ELF-1 (cell line): Measurements from ENCODE around the gene ETV3.
"Not testable (repeated sequence)": the region's sequence is repeated elsewhere in the genome, so short reads cannot be mapped to it uniquely, and the experiment has no call there.

Source experiments
- DNase-seq: peaks from one replicate; pipeline ENCODE4 v3.0.0-alpha.2; 2016; ENCODE audit warnings: low read depth, low spot score

Gene ETV3

DNA sequence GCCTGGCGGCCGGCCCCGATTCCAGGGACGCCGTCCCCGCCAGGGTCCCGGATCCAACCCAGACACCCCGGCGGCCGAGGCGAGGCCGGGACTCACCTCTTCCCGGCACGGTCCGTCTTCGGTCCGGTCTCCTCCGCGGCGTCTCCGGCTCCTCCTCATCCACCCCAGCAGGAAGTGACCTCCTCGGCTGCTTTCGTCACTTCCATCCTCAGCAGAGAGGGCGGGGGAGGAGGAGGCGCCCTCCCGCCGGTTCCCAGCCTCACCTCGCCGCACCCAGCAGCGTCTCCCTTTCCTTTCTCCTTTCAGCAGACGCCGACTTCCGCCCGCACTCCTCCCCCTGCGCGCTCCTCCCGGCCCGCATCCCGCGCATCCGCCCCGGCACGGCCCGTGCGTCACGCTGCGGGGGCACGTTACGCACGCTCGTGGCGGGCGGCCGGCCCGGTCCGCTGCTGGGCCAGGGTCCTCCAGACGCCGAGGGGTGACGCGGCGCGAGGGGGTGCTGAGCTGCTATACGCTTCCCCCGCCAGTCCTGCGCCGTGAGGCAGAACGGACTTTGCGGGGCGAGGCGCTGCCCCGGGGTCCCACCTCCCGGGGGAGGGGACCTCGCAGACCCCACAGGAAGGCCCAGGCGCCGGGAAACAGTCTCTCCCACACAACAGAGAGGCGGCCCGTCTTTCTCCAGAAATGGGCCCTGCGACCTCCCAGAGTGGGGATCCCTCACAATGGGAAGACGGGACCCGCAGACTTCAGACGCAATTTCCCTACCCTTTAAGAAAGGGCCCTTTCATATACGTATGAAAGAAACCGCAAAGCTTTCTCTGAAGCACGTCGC is at the start of gene ETV3:
TSS of gene ETV3 (minus strand) at position 176 of the 832 bp plus-strand sequence. CDS start 2,043 bp downstream, outside the sequence.
- DNase-seq: peak; percentile 96

GRCh38 chr1:157186281-157186992 is 48.2 kb upstream of the ETV3 start:
- no peak for DNase-seq

DNA sequence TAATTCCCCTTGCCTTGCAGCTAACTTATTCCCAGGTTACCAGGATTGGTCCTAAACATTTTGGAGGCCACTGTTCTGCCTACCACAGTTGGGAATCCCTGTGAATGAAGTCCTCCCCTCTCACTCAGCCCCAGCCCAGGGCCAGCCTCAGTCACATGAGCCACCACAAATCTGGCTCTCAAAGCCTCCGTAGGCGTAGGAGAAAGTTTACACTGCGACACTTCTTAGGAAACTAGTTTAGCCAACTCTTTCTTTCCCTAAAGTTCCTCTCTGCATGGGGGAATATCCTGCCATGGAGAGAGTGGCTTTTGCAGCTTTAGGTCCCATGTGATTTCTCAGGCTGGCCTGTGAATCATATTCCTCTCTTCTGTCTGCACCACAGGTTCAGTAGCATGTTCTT is 45.7 kb upstream of the ETV3 start:
- no peak for DNase-seq

GRCh38 chr1:157182371-157182770 is 44.2 kb upstream of the ETV3 start:
- DNase-seq: not testable (repeated sequence)

DNA sequence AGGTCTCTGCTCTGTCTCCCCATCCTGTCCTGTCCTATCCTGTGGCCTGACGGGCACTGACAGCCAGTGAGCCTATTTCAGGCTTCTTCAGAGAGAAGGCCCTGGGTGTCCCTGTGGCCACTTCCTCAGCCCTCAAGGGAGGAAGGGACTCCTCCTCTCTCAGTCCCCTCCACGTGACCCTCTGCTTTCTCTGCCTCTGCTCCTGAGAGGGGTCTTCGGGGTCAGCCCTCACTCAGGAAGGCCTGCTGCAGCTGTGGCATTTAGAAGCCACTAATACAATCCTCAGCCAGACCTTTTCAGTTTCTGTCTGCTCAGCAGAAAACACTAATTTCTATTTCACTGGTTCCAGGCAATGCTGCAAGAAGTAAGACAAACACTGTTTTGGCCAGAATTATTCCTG is 43.6 kb upstream of the ETV3 start:
- no peak for DNase-seq

GRCh38 chr1:157181258-157181657 is 43.1 kb upstream of the ETV3 start:
- DNase-seq: no peak

- DNase-seq: no peak
These were observed 40.3 kb upstream of the ETV3 start for GRCh38 chr1:157178490-157178889.

GRCh38 chr1:157177733-157178394 is 39.7 kb upstream of the ETV3 start:
- no peak for DNase-seq

- DNase-seq: no peak
These were observed 38.5 kb upstream of the ETV3 start for GRCh38 chr1:157176591-157177121.

DNA sequence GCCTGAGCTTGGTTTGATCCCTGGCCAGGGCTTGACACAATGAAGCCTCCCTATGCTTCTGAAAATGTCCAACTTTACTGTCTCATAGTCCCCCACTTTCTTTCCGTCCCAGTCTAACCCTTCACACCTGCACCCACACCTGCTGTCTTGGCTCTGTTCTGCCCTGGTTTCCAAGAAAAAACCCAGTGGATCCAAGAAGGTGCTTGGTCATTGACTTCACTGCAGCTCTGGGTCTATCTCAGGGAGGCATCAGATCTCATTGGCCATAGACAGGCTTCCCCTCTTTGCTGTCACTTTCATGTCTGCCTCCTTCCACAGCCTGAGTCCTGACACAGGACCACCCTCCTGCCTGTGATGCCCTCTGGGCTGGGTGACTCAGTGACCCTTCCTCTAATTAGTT is 37.8 kb upstream of the ETV3 start:
- no peak for DNase-seq

DNA sequence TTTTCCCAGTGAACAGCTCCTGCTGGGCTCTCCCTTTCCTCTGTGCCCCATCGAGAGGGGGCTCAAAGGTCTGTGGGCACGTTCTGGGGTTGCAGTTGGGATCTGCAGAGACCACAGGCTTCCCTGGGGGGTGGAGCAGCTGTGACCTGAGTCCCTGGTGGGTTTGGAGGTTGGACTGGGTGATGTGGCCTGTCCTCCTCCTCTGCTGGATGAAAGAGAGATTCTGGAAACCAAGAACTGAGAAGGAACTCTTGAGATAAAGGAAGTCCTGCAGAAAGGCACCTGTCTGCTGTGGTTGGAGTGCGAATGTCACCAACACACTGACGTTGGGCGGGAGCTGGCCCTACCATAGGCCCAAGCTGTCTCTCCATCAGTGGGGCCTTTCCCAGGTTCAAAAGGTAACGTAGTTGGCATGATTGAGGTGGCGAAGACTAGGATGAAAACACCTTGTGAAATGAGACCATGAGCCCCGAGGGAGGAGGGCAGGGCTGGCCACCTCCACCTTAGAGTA is 35.8 kb upstream of the ETV3 start:
- DNase-seq: no peak

GRCh38 chr1:157173241-157173640 is 35.0 kb upstream of the ETV3 start:
- DNase-seq: not testable (repeated sequence)

- DNase-seq: not testable (repeated sequence)
These were observed 34.4 kb upstream of the ETV3 start for GRCh38 chr1:157172591-157172990.

DNA sequence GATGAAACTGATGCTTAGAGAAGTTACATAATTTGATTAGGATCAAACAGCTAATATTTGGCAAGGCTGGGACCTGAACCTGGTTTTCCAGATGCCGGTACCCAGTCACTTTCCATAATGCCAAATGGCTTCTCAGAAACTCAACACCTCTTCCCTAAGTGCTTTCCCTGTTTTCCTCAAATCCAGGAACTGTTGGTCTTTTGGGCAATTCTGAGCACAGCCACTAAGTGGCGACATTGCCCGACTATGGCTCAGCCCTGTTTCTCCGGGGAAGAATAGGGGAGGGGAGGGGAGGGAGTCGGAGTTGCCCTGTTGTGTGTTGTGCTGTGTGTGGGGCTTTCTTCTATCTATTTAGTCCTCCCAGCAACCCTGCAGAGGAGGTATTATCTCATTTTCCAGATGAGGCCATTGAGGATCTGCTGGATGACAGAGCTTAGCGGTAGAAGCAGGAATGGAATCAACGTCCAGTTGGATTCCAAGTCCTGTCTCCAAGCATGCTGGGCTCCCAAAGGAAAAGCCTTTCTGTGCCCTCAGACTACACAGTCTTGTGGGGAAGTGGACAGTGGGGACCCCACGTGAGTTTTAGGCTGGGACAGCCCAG is 33.8 kb upstream of the ETV3 start:
- peak; percentile 80 for DNase-seq

DNA sequence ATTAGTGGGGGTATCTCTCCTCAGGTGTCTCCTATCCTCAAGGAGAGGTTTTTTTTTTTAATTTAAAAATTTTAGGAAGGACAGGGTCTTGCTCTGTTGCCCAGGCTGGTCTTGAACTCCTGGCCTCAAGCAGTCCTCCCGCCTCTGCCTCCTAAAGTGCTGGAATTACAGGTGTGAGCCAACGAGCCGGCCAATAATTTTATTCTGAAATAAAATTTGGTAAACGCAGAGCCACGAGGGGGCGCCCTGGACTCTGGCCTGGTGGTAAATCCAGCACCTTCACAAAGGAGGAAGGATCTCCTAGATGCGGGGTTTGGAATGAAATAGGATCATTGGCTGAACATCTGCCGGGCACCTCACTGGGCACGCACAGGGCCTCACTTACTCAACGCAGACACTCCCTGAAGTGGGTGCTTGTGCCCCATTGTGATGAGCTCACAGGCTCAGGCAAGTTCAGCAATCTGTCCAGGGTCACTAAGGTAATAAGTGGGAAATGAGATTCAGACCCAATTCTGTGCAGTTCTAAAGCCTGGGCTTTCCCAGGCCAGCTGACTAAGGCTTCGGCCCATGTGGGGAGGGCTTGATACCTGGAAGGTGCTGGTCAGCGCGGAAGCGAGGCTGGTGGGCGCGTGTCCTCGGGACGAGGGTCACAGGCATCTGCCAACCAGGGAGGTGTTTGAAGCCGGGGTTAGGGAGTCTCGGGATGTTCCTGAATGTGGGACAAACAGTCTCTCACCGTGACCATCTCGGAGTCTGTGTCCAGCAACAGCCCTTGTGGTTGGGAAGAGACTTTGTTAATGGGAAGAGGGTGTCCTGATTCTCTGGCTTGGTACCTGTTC is 32.7 kb upstream of the ETV3 start:
- peak; percentile 88 for DNase-seq

DNA sequence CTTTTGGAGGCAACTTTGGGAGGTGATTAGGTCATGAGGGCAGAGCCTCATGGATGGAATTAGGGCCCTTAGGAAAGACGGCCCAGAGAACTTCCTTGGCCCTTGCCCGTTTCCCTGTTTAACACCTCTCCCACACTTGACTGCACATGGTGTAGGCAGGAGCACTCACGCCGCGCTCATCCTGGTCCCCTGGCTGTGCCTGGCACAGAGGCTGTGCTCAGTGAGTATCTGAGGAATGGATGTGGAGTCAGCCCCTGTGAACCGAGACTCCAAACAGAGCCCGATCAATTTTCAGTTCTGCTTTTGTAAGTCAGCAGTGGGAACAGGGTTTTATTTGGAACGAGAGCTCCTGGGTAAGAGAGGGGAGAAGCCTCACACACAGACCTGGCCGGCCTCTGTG is 29.8 kb upstream of the ETV3 start:
- no peak for DNase-seq

DNA sequence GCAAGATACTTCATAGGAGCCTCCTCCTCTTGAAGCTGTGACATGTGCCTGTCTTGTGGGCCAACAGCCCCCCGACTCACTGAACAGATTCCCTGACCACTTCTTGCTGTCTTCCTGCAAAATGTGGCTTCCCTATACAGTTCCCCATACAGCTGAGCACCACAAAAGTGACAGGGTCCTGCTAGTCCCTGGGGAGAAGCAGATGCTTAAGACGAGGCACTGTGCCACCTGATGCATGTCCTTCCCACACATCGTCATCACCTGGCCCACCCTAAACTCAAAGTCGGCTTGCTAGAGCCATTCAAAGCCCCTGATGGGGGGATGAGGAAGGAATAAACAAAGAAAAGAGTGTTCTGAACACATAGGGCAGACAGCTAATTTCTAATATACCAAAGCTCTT is 29.2 kb upstream of the ETV3 start:
- DNase-seq: no peak

- no peak for DNase-seq
These were observed 28.4 kb upstream of the ETV3 start for GRCh38 chr1:157166590-157166989.

DNA sequence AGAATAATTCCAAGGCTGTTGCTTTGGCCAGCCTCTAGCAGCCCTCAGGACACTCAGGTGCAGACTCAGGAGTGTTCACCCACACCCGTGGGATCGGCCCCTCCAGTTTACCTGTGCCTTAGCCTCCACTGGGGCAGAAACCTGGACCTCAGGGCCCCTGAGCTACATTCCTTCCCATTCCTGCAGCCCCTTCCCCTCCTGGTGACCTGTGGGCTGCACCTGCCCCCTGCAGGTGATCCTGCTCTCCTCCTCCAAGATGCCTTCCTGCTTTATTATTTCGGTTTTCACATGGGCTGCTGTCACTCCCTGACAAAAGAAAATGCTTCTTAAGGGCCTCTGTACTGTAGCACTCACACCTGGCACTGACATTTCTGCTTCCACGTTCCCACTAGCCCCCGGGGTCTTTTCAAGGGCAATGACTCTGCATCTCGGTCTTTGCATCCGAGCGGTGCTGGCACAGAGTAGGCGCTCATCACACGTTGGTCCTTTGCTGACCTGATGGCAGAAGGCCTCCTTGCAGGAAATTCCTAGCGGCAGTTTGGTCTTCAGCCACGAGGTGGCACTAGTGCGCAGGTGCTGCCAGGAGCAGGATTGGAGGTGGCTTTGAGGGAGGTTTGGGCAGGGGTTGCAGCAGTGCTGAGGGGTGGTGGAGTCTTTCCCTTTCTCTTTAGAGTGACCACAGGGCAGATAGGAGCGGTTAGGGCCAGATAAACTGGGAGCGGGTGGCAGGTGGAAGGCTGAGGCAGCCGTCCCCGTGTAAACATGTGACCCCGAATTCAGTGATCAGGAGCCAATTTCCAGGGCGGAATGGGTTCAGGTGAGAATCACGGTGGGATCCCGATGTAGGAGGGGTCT is 25.3 kb upstream of the ETV3 start:
- peak; percentile 95 for DNase-seq

GRCh38 chr1:157162345-157162744 is 24.1 kb upstream of the ETV3 start:
- peak; percentile 81 for DNase-seq
